ENCODE data around the gene MYRIP. TPM values are rescaled to one million over a fixed set of nuclear protein-coding genes. Genes with fewer than 3 reads are reported as not detected.

Gene MYRIP
- total RNA-seq, 3 donors from 2014 or later (not counting 1 experiment from before 2014, with no cell fraction given), result not detected

- Mint-ChIP-seq H3K4me1 (no peaks in the 10 kb centered on the region), H3K9me3 (peaks cover 2% of the 10 kb centered on the region in 2 donors), H3K27ac (no peak overlapping the region), H3K27me3 (ENCODE audit: low read depth in 2 of 2) (no peaks in the 10 kb centered on the region), H3K36me3 (no peaks in the 10 kb centered on the region), H3K4me3 (no peak overlapping the region)
- no peaks in the 10 kb centered on the region for H3K27me3 ChIP-seq (ENCODE audit: control insufficient read depth, insufficient read depth, low read length)
- no peak for DNase-seq
- no peaks in the 10 kb centered on the region for H3K36me3 ChIP-seq (ENCODE audit: control insufficient read depth, insufficient read depth, low read length)
- H3K9me3 ChIP-seq (ENCODE audit: control insufficient read depth, insufficient read depth, low read length), result no peaks in the 10 kb centered on the region
- intact Hi-C loops (cut with micrococcal nuclease), result no loop called here
- ATAC-seq, result peak in 1 of 3 donors; percentile 10
- TF ChIP-seq, protein P1, sequence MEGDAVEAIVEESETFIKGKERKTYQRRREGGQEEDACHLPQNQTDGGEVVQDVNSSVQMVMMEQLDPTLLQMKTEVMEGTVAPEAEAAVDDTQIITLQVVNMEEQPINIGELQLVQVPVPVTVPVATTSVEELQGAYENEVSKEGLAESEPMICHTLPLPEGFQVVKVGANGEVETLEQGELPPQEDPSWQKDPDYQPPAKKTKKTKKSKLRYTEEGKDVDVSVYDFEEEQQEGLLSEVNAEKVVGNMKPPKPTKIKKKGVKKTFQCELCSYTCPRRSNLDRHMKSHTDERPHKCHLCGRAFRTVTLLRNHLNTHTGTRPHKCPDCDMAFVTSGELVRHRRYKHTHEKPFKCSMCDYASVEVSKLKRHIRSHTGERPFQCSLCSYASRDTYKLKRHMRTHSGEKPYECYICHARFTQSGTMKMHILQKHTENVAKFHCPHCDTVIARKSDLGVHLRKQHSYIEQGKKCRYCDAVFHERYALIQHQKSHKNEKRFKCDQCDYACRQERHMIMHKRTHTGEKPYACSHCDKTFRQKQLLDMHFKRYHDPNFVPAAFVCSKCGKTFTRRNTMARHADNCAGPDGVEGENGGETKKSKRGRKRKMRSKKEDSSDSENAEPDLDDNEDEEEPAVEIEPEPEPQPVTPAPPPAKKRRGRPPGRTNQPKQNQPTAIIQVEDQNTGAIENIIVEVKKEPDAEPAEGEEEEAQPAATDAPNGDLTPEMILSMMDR (IDR thresholded peaks at IDR 0.05), result no peak
- no peak overlapping the region for H3K27ac ChIP-seq (ENCODE audit: low read length)
- no peaks in the 10 kb centered on the region for H3K4me1 ChIP-seq (ENCODE audit: control insufficient read depth, insufficient read depth, low read length)
- no peak overlapping the region for H3K4me3 ChIP-seq (ENCODE audit: low read length)
- 79% methylated on average over 3 of the region's 3 CpGs for WGBS (ENCODE audit: insufficient coverage)
Observed at GRCh38 chr3:39989746-39990145, 180.3 kb downstream of the MYRIP start.

GRCh38 chr3:39990532-39990931, 181.1 kb downstream of the MYRIP start:
- no peak overlapping the region for H3K27ac Mint-ChIP-seq
- ATAC-seq (no peak), DNase-seq (peak in 1 of 2 donors; percentile 7)
- H3K4me1 ChIP-seq (ENCODE audit: control insufficient read depth, insufficient read depth, low read length), result no peaks in the 10 kb centered on the region
- no peak overlapping the region for H3K27ac ChIP-seq (ENCODE audit: low read length)
- TF ChIP-seq, protein P1 (IDR thresholded peaks at IDR 0.05), result peak; percentile 33
- no peaks in the 10 kb centered on the region for H3K9me3 ChIP-seq (ENCODE audit: control insufficient read depth, insufficient read depth, low read length)
- no peaks in the 10 kb centered on the region for H3K36me3 Mint-ChIP-seq
- no peaks in the 10 kb centered on the region for H3K4me1 Mint-ChIP-seq
- no peaks in the 10 kb centered on the region for H3K36me3 ChIP-seq (ENCODE audit: control insufficient read depth, insufficient read depth, low read length)
- WGBS (ENCODE audit: insufficient coverage), result 50% methylated on average over 1 of the region's 1 CpG
- H3K27me3 Mint-ChIP-seq (ENCODE audit: low read depth in 2 of 2), result no peaks in the 10 kb centered on the region
- no peaks in the 10 kb centered on the region for H3K27me3 ChIP-seq (ENCODE audit: control insufficient read depth, insufficient read depth, low read length)
- intact Hi-C loops (cut with micrococcal nuclease), result no loop called here
- peaks cover 2% of the 10 kb centered on the region in 2 donors for H3K9me3 Mint-ChIP-seq
- no peak overlapping the region for H3K4me3 ChIP-seq (ENCODE audit: low read length)
- H3K4me3 Mint-ChIP-seq, result no peak overlapping the region

DNA sequence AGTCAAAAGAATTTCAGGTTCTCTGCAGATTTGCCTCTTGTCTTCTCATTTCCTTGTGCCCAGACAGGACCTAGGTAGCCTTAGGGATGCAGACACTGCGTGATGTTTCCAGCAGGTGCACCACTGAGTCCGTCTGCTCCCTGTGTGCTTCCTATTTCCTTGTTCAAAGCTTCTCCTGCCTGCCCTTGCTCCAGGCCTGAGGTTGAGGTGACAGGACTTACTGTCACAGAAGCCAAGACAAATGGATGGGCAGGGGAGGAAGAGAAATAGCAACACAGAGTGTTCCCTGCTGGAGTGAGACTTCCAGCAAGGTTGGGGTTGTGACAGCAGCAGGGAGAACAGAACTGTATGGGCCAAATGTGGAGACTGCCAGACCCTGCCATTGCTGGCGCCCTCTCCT, 199.4 kb downstream of the MYRIP start:
- no peak overlapping the region for H3K4me3 Mint-ChIP-seq
- H3K27ac Mint-ChIP-seq, result no peak overlapping the region
- H3K9me3 Mint-ChIP-seq, result no peaks in the 10 kb centered on the region
- H3K27ac ChIP-seq (ENCODE audit: low read length), result no peak overlapping the region
- H3K4me1 Mint-ChIP-seq, result no peaks in the 10 kb centered on the region
- WGBS (ENCODE audit: insufficient coverage), result 87% methylated on average over 3 of the region's 3 CpGs
- no peaks in the 10 kb centered on the region for H3K27me3 Mint-ChIP-seq (ENCODE audit: low read depth in 2 of 2)
- intact Hi-C loops (cut with micrococcal nuclease), result no loop called here
- no peaks in the 10 kb centered on the region for H3K36me3 ChIP-seq (ENCODE audit: control insufficient read depth, insufficient read depth, low read length)
- no peaks in the 10 kb centered on the region for H3K4me1 ChIP-seq (ENCODE audit: control insufficient read depth, insufficient read depth, low read length)
- no peaks in the 10 kb centered on the region for H3K36me3 Mint-ChIP-seq
- DNase-seq (no peak), ATAC-seq (no peak)
- H3K9me3 ChIP-seq (ENCODE audit: control insufficient read depth, insufficient read depth, low read length), result no peaks in the 10 kb centered on the region
- H3K4me3 ChIP-seq (ENCODE audit: low read length), result no peak overlapping the region
- TF ChIP-seq, protein P1 (IDR thresholded peaks at IDR 0.05), result no peak
- H3K27me3 ChIP-seq (ENCODE audit: control insufficient read depth, insufficient read depth, low read length), result no peaks in the 10 kb centered on the region

DNA sequence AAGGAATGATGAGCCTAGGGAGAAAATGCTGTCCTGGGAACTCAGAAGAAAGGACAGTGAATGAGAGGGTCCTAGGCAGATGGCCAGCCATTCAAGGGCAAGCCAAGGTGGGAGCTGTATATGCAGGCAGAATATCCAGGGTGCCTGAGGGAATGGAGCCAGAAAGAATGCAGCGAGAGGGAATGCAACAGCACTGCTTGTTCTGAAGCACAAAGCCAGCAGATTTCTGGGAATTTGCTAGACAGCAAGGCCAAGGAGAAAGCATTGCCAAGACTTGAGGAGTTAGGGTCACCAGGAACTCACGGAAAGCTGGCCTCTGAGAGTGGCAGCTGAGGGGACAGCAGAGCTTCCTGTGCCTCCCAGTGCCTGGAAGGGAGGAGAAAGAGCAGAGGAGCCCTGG, 200.6 kb downstream of the MYRIP start:
- intact Hi-C loops (cut with micrococcal nuclease), result no loop called here
- H3K27ac Mint-ChIP-seq, result no peak overlapping the region
- H3K27me3 Mint-ChIP-seq (ENCODE audit: low read depth in 2 of 2), result no peaks in the 10 kb centered on the region
- TF ChIP-seq, protein P1 (IDR thresholded peaks at IDR 0.05), result no peak
- Histone ChIP-seq H3K4me3 (ENCODE audit: low read length) (no peak overlapping the region), H3K36me3 (ENCODE audit: control insufficient read depth, insufficient read depth, low read length) (no peaks in the 10 kb centered on the region), H3K27ac (ENCODE audit: low read length) (no peak overlapping the region), H3K27me3 (ENCODE audit: control insufficient read depth, insufficient read depth, low read length) (no peaks in the 10 kb centered on the region), H3K9me3 (ENCODE audit: control insufficient read depth, insufficient read depth, low read length) (no peaks in the 10 kb centered on the region), H3K4me1 (ENCODE audit: control insufficient read depth, insufficient read depth, low read length) (no peaks in the 10 kb centered on the region)
- no peak overlapping the region for H3K4me3 Mint-ChIP-seq
- H3K4me1 Mint-ChIP-seq, result no peaks in the 10 kb centered on the region
- no peaks in the 10 kb centered on the region for H3K36me3 Mint-ChIP-seq
- ATAC-seq (no peak), DNase-seq (no peak)
- WGBS (ENCODE audit: insufficient coverage), result 83% methylated on average over 2 of the region's 2 CpGs
- H3K9me3 Mint-ChIP-seq, result no peaks in the 10 kb centered on the region
